ENCODE results near the gene AARS2.

AARS2 gene

DNA sequence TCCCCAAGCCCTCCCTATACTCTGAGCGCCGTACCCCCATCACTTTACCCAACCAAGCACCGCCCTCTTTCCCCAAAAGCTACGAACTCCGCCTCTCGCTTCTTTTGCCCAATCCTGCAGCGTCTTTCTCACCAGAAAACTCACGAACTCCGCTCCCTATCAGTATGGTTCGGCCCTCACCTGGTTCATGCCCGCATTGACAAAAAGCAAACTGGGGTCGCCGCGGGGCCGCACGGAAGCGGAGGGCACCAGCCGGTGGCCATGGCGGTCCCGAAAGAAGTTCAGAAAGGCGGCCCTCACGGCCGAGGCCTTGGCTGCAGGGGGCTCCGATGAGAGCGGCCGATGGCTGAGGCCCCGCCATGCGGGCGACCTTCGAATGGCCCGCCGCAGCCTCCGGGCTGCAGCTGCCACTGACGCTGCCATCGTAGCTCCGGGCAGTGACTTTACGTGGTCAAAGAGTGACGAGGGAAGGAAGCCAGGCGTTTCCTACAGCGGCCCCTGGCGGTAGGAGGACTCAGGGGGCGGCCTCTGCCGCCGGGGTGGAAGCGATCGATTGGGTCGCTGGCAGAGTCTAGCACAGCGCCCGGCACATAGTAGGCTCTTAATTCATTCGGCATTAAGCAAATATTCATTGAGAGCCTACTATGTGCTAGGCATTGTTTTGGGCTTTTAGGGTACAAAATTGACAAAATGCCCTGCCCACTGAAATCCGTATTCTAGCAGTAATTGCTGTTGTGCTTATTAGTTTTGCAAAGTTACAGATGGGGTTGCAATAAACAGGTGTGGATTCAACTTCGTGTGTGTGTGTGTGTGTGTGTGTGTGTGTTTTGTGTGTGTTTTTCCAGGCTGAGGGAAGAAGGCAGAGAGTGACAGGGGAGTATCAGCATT lies at the start of gene AARS2:
TSS of gene AARS2 (minus strand) at position 447 of the 888 bp plus-strand sequence. CDS start at position 423, 24 bp downstream.
- ATAC-seq = peak; percentile 97
- TF ChIP-seq SNAI2 (CRISPR knock-in tag; IDR thresholded peaks at IDR 0.05) (peak; percentile 84), CSDC2 (CRISPR knock-in tag; IDR thresholded peaks at IDR 0.05) (no peak), PPARA (CRISPR knock-in tag; IDR thresholded peaks at IDR 0.05; ENCODE audit: borderline replicate concordance) (no peak), ZFP3 (CRISPR knock-in tag; IDR thresholded peaks at IDR 0.05) (peak; percentile 52), PATZ1 (CRISPR knock-in tag; IDR thresholded peaks at IDR 0.05; ENCODE audit: borderline replicate concordance) (no peak), CSRNP3 (CRISPR knock-in tag; IDR thresholded peaks at IDR 0.05) (no peak), ESRRG (CRISPR knock-in tag; IDR thresholded peaks at IDR 0.05) (peak; percentile 78; the same call in 1 of the 2 replicates), TCF4 (CRISPR knock-in tag; IDR thresholded peaks at IDR 0.05; ENCODE audit: borderline replicate concordance) (peak; percentile 26; the same call in 1 of the 2 replicates), ZNF565 (CRISPR knock-in tag; conservative IDR thresholded peaks at IDR 0.05; ENCODE audit: low read depth) (0 out of 2 replicates have a peak, but pooled peaks have one; percentile 5), BACH2 (CRISPR knock-in tag; IDR thresholded peaks at IDR 0.05; ENCODE audit: borderline replicate concordance) (no peak), ARNTL (CRISPR knock-in tag; IDR thresholded peaks at IDR 0.05; ENCODE audit: borderline replicate concordance, low read depth) (no peak)
- TF ChIP-seq, protein P1, sequence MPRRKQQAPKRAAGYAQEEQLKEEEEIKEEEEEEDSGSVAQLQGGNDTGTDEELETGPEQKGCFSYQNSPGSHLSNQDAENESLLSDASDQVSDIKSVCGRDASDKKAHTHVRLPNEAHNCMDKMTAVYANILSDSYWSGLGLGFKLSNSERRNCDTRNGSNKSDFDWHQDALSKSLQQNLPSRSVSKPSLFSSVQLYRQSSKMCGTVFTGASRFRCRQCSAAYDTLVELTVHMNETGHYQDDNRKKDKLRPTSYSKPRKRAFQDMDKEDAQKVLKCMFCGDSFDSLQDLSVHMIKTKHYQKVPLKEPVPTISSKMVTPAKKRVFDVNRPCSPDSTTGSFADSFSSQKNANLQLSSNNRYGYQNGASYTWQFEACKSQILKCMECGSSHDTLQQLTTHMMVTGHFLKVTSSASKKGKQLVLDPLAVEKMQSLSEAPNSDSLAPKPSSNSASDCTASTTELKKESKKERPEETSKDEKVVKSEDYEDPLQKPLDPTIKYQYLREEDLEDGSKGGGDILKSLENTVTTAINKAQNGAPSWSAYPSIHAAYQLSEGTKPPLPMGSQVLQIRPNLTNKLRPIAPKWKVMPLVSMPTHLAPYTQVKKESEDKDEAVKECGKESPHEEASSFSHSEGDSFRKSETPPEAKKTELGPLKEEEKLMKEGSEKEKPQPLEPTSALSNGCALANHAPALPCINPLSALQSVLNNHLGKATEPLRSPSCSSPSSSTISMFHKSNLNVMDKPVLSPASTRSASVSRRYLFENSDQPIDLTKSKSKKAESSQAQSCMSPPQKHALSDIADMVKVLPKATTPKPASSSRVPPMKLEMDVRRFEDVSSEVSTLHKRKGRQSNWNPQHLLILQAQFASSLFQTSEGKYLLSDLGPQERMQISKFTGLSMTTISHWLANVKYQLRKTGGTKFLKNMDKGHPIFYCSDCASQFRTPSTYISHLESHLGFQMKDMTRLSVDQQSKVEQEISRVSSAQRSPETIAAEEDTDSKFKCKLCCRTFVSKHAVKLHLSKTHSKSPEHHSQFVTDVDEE (CRISPR knock-in tag; IDR thresholded peaks at IDR 0.05) = peak; percentile 81; the same call in 1 of the 2 replicates

GRCh38 chr6:44361947-44362346 lies 48.8 kb upstream of the AARS2 start:
- TF ChIP-seq OSR1 (CRISPR knock-in tag; IDR thresholded peaks at IDR 0.05) (no peak), TCF4 (CRISPR knock-in tag; IDR thresholded peaks at IDR 0.05; ENCODE audit: borderline replicate concordance) (no peak), ARNTL (CRISPR knock-in tag; IDR thresholded peaks at IDR 0.05; ENCODE audit: borderline replicate concordance, low read depth) (no peak), PPARA (CRISPR knock-in tag; IDR thresholded peaks at IDR 0.05; ENCODE audit: borderline replicate concordance) (no peak), ZFP3 (CRISPR knock-in tag; IDR thresholded peaks at IDR 0.05) (no peak), ZNF565 (CRISPR knock-in tag; conservative IDR thresholded peaks at IDR 0.05; ENCODE audit: low read depth) (no peak), ESRRG (CRISPR knock-in tag; IDR thresholded peaks at IDR 0.05) (no peak), ISL1 (CRISPR knock-in tag; IDR thresholded peaks at IDR 0.05) (no peak)
- TF ChIP-seq, protein P2, sequence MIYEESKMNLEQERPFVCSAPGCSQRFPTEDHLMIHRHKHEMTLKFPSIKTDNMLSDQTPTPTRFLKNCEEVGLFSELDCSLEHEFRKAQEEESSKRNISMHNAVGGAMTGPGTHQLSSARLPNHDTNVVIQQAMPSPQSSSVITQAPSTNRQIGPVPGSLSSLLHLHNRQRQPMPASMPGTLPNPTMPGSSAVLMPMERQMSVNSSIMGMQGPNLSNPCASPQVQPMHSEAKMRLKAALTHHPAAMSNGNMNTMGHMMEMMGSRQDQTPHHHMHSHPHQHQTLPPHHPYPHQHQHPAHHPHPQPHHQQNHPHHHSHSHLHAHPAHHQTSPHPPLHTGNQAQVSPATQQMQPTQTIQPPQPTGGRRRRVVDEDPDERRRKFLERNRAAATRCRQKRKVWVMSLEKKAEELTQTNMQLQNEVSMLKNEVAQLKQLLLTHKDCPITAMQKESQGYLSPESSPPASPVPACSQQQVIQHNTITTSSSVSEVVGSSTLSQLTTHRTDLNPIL (CRISPR knock-in tag; IDR thresholded peaks at IDR 0.05; ENCODE audit: low read depth) = no peak
- TF ChIP-seq, protein P3, sequence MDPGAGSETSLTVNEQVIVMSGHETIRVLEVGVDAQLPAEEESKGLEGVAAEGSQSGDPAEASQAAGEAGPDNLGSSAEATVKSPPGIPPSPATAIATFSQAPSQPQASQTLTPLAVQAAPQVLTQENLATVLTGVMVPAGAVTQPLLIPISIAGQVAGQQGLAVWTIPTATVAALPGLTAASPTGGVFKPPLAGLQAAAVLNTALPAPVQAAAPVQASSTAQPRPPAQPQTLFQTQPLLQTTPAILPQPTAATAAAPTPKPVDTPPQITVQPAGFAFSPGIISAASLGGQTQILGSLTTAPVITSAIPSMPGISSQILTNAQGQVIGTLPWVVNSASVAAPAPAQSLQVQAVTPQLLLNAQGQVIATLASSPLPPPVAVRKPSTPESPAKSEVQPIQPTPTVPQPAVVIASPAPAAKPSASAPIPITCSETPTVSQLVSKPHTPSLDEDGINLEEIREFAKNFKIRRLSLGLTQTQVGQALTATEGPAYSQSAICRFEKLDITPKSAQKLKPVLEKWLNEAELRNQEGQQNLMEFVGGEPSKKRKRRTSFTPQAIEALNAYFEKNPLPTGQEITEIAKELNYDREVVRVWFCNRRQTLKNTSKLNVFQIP (CRISPR knock-in tag; IDR thresholded peaks at IDR 0.05; ENCODE audit: borderline replicate concordance, low read depth) = no peak
- TF ChIP-seq, protein P1 (CRISPR knock-in tag; IDR thresholded peaks at IDR 0.05) = no peak
- ATAC-seq = no peak

Data from SK-N-SH treated with all-trans-retinoic acid at 6 μM for 48 hours (cell line).